HCT116 (cell line): ENCODE measurements around the gene ESRRB. TPM values are rescaled to one million over a fixed set of nuclear protein-coding genes. Genes with fewer than 3 reads are reported as not detected.

Experiments
- ATAC-seq: fragments of 200-7000 bp; cut with Tn5 transposase; 2 replicates; pipeline ENCODE4 v1.9.1; 2020; ENCODE audit warnings: mild to moderate bottlenecking, moderate library complexity
- BruUV-seq: library from RNA; stranded (reverse); fragments of 400-500 nt; replicated peaks from 2 replicates; lab custom pipeline; 2021; lab: Mats Ljungman, UMichigan
- CTCF ChIA-PET: fragments of 300-600 bp; sonication (Branson Sonifier 250); formaldehyde crosslinking; loops from one replicate; lab custom pipeline; 2021; ENCODE audit warnings: antibody characterized with exemption; lab: Charles Lee
- POLR2A ChIA-PET: fragments of 300-600, 350-600 bp; sonication (Branson Sonifier 250); formaldehyde crosslinking; loops from one replicate; lab custom pipeline; 2021; ENCODE audit warnings: antibody characterized with exemption; lab: Charles Lee
- RAD21 ChIA-PET, 2 experiments: fragments of 300-600 bp; sonication (Branson Sonifier 250); formaldehyde crosslinking; loops; one replicate each; lab custom pipeline; 2023; ENCODE audit warnings: low total read pairs in 2 of 2; ENCODE audit not compliant: uncharacterized antibody in 2 of 2, unreplicated experiment in 2 of 2, low non-redundant PET in 1 of 2; lab: Charles Lee
- DNase-seq: peaks from one replicate; pipeline ENCODE4 v3.0.0-alpha.2; 2010; ENCODE audit warnings: low read depth, low spot score
- H2AFZ ChIP-seq: fragments of 200-600 bp; shearing (Covaris generic), sonication (generic); 2 replicates; pipeline ENCODE4 v1.6.1; 2017; ENCODE audit warnings: low read depth, mixed run types, mixed read lengths, antibody characterized with exemption, low read length; ENCODE audit not compliant: poor library complexity, severe bottlenecking
- H3K27ac ChIP-seq: 2 replicates; pipeline ENCODE4 v1.5.1; 2012; ENCODE audit warnings: low read depth, low read length
- H3K27me3 ChIP-seq: fragments of 200-600 bp; sonication (generic); 2 replicates; pipeline ENCODE4 v1.6.1; 2016; ENCODE audit warnings: mixed run types, low read length, mixed read lengths; ENCODE audit not compliant: insufficient read depth
- H3K36me3 ChIP-seq, 2 experiments: fragments of 200-500 bp in 1 of 2; fragments of 200-600 bp in 1 of 2; sonication (Bioruptor generic) in 1 of 2; sonication (generic) in 1 of 2; 2 replicates each; pipeline versions ENCODE4 v1.5.1 to v1.6.1; 2014 to 2016; ENCODE audit warnings: low read length in 2 of 2, inconsistent platforms in 1 of 2, mixed read lengths in 1 of 2, mixed run types in 1 of 2; ENCODE audit not compliant: insufficient read depth in 2 of 2, control insufficient read depth in 1 of 2
- H3K4me1 ChIP-seq, 2 experiments: fragments of 200-600 bp in 1 of 2; sonication (generic) in 1 of 2; 2 replicates each; pipeline versions ENCODE4 v1.5.1 to v1.6.1; 2012 to 2017; ENCODE audit warnings: low read length in 2 of 2, inconsistent platforms in 1 of 2, mild to moderate bottlenecking in 1 of 2, mixed read lengths in 1 of 2, mixed run types in 1 of 2, moderate library complexity in 1 of 2; ENCODE audit not compliant: insufficient read depth in 2 of 2, control insufficient read depth in 1 of 2
- H3K4me2 ChIP-seq: fragments of 200-600 bp; sonication (generic); 2 replicates; pipeline ENCODE4 v1.6.1; 2017; ENCODE audit warnings: mixed run types, low read length, mixed read lengths
- H3K4me3 ChIP-seq, 2 experiments: fragments of 200-600 bp in 1 of 2; sonication (generic) in 1 of 2; replicated peaks in 1 of 2; 2 replicates each; pipeline ENCODE4 v1.5.1; 2011 to 2016; ENCODE audit warnings: low read length in 2 of 2, control low read depth in 1 of 2, low read depth in 1 of 2, mild to moderate bottlenecking in 1 of 2, mixed read lengths in 1 of 2, mixed run types in 1 of 2
- H3K79me2 ChIP-seq: fragments of 200-600 bp; sonication (generic); 2 replicates; pipeline ENCODE4 v1.6.1; 2017; ENCODE audit warnings: mild to moderate bottlenecking, mixed run types, low read length, moderate library complexity, mixed read lengths; ENCODE audit not compliant: insufficient read depth
- H3K9ac ChIP-seq: fragments of 200-600 bp; sonication (generic); 2 replicates; pipeline ENCODE4 v1.6.1; 2016; ENCODE audit warnings: low read length, mixed read lengths
- H3K9me2 ChIP-seq: fragments of 200-600 bp; sonication (generic), shearing (Covaris generic); 2 replicates; pipeline ENCODE4 v1.6.1; 2017; ENCODE audit warnings: mixed run types, mild to moderate bottlenecking, moderate library complexity; ENCODE audit not compliant: insufficient read depth
- H3K9me3 ChIP-seq, 2 experiments: fragments of 200-500 bp in 1 of 2; fragments of 200-600 bp in 1 of 2; sonication (Bioruptor generic) in 1 of 2; sonication (generic) in 1 of 2; 2 replicates each; pipeline ENCODE4 v1.6.1; 2014 to 2017; ENCODE audit warnings: low read length in 2 of 2, mixed read lengths in 2 of 2, inconsistent platforms in 1 of 2, low read depth in 1 of 2, mild to moderate bottlenecking in 1 of 2, mixed run types in 1 of 2, moderate library complexity in 1 of 2; ENCODE audit not compliant: control insufficient read depth in 1 of 2, insufficient read depth in 1 of 2
- H4K20me1 ChIP-seq: fragments of 200-600 bp; sonication (generic), shearing (Covaris generic); 2 replicates; pipeline ENCODE4 v1.6.1; 2017; ENCODE audit warnings: mixed run types, mild to moderate bottlenecking, moderate library complexity; ENCODE audit not compliant: insufficient read depth
- RAD21 ChIP-seq: IDR thresholded peaks from 2 replicates; pipeline ENCODE4 v1.6.1; 2012; ENCODE audit warnings: low read depth, mild to moderate bottlenecking
- intact Hi-C: fragments of 100-400 bp; cut with micrococcal nuclease; formaldehyde crosslinking; loops from 2 replicates; pipeline ENCODE4 v1.10.0; 2022
- total RNA-seq: library from RNA; stranded (reverse); gene quantifications from one replicate; pipeline ENCODE4 v1.2.1, GENCODE V29; 2021; ENCODE audit not compliant: unreplicated experiment
- TF ChIP-seq, protein P1 (sequence below): IDR thresholded peaks from 2 replicates; pipeline ENCODE4 v1.6.1; 2011; ENCODE audit warnings: mild to moderate bottlenecking, low read length, moderate library complexity; ENCODE audit not compliant: insufficient replicate concordance; ENCODE audit errors: extremely low read depth
- TF ChIP-seq, protein P2 (sequence below): IDR thresholded peaks from 2 replicates; pipeline ENCODE4 v1.6.1; 2012
- TF ChIP-seq, protein P3 (sequence below), 3 experiments: fragments of 200-600 bp in 1 of 3; sonication (generic) in 1 of 3; IDR thresholded peaks in 2 of 3; conservative IDR thresholded peaks in 1 of 3; 2 replicates each; pipeline ENCODE4 v1.5.1; 2012 to 2017; ENCODE audit warnings: low read depth in 2 of 3, low read length in 2 of 3, antibody characterized with exemption in 1 of 3, borderline replicate concordance in 1 of 3, control low read depth in 1 of 3, mild to moderate bottlenecking in 1 of 3, mixed read lengths in 1 of 3, mixed run types in 1 of 3, moderate library complexity in 1 of 3; ENCODE audit not compliant: insufficient read depth in 1 of 3

The ESRRB gene
- total RNA-seq, 1 experiment from 2014 or later = 1.9 TPM

DNA sequence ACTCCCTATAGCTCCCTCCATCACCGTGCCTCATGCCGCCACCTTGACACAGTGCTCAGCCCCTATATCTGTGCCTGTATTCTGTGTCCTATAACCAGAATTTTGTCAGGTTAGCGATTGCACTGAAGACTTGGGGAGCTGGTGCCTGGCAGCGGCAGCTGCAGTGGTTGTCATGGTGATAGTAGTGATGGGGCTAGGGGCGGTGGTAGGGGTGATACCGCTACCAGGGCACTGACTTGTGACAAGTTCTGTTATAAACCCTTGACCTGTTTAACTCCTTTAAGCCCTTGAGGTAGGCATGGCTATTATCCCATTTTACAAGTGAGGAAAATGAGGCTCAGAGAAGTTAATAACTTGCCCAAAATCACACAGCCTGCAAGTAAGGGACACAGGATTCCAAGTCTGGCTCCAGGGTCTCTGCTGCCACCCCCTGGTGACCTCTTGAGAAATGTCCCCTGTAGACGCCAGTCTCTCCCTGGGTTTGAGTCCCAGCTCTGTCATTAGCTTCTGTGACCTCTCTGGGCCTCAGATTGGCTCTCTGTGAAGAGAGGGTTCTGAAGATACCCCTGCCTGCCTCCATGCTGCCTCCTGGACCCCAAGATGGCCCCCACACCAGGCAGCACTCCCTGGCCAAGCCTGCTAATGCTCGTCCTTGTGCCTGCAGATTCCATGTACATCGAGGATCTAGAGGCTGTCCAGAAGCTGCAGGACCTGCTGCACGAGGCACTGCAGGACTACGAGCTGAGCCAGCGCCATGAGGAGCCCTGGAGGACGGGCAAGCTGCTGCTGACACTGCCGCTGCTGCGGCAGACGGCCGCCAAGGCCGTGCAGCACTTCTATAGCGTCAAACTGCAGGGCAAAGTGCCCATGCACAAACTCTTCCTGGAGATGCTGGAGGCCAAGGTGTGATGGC lies 121.9 kb downstream of the ESRRB start:
- ChIA-PET RAD21 (interaction anchor here in 1 of 2 experiments (0.7 kb wide), 1 partner anchor 447 kb away, joined by 3 read pairs; no protein-coding TSS in a partner anchor), CTCF (interaction anchor here (1.7 kb wide), 1 partner anchor 447 kb away, joined by 4 read pairs; no protein-coding TSS in a partner anchor), POLR2A (no interaction called here)
- Histone ChIP-seq H3K27ac (no peak overlapping the region), H3K9me2 (no peaks in the 10 kb centered on the region), H3K4me2 (no peak overlapping the region), H3K4me3 (no peak overlapping the region), H3K27me3 (peaks cover 5% of the 10 kb centered on the region; the same call in 1 of the 2 replicates), H3K79me2 (no peaks in the 10 kb centered on the region), H4K20me1 (no peaks in the 10 kb centered on the region), H3K4me1 (no peaks in the 10 kb centered on the region; a peak in 1 of 4 replicates), H3K36me3 (no peaks in the 10 kb centered on the region), H3K9ac (no peak overlapping the region), H2AFZ (no peak overlapping the region), H3K9me3 (no peaks in the 10 kb centered on the region)
- peak; percentile 53 for TF ChIP-seq RAD21
- TF ChIP-seq, protein P1, sequence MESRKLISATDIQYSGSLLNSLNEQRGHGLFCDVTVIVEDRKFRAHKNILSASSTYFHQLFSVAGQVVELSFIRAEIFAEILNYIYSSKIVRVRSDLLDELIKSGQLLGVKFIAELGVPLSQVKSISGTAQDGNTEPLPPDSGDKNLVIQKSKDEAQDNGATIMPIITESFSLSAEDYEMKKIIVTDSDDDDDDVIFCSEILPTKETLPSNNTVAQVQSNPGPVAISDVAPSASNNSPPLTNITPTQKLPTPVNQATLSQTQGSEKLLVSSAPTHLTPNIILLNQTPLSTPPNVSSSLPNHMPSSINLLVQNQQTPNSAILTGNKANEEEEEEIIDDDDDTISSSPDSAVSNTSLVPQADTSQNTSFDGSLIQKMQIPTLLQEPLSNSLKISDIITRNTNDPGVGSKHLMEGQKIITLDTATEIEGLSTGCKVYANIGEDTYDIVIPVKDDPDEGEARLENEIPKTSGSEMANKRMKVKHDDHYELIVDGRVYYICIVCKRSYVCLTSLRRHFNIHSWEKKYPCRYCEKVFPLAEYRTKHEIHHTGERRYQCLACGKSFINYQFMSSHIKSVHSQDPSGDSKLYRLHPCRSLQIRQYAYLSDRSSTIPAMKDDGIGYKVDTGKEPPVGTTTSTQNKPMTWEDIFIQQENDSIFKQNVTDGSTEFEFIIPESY = no peak
- TF ChIP-seq, protein P2, sequence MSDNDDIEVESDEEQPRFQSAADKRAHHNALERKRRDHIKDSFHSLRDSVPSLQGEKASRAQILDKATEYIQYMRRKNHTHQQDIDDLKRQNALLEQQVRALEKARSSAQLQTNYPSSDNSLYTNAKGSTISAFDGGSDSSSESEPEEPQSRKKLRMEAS = no peak
- TF ChIP-seq, protein P3, sequence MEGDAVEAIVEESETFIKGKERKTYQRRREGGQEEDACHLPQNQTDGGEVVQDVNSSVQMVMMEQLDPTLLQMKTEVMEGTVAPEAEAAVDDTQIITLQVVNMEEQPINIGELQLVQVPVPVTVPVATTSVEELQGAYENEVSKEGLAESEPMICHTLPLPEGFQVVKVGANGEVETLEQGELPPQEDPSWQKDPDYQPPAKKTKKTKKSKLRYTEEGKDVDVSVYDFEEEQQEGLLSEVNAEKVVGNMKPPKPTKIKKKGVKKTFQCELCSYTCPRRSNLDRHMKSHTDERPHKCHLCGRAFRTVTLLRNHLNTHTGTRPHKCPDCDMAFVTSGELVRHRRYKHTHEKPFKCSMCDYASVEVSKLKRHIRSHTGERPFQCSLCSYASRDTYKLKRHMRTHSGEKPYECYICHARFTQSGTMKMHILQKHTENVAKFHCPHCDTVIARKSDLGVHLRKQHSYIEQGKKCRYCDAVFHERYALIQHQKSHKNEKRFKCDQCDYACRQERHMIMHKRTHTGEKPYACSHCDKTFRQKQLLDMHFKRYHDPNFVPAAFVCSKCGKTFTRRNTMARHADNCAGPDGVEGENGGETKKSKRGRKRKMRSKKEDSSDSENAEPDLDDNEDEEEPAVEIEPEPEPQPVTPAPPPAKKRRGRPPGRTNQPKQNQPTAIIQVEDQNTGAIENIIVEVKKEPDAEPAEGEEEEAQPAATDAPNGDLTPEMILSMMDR (IDR thresholded peaks at IDR 0.05 in 2 of 3, conservative IDR thresholded peaks at IDR 0.05 in 1 of 3; ENCODE audit: borderline replicate concordance in 1 of 3, insufficient read depth in 1 of 3, low read depth in 2 of 3, low read length in 2 of 3) = peak; percentile 4 to 40 (median 38); a peak in 4 of 6 replicates
- ATAC-seq (peak; percentile 70), DNase-seq (no peak)
- BruUV-seq = no TSS peak
- intact Hi-C loops = no loop called here
